NCI-H1930 (cell line): ENCODE results near the gene PDRG1.
"Not testable (repeated sequence)": the region's sequence is repeated elsewhere in the genome, so short reads cannot be mapped to it uniquely, and the experiment has no call there.

Experiments used
- DNase-seq, 2 experiments: peaks; one replicate each; lab custom pipeline; 2025; lab: John Stamatoyannopoulos, UW

The PDRG1 gene

GRCh38 chr20:31966991-31967655 lies 15.3 kb upstream of the PDRG1 start:
- no peak for DNase-seq

GRCh38 chr20:31963889-31964288 lies 12.0 kb upstream of the PDRG1 start:
- no peak for DNase-seq

- no peak for DNase-seq
These were observed 10.9 kb upstream of the PDRG1 start for GRCh38 chr20:31962761-31963160.

GRCh38 chr20:31956556-31957526 lies 5.0 kb upstream of the PDRG1 start:
- DNase-seq, result no peak

GRCh38 chr20:31954500-31954899 lies 2.7 kb upstream of the PDRG1 start:
- no peak for DNase-seq

GRCh38 chr20:31953556-31954148 lies 1.8 kb upstream of the PDRG1 start:
- DNase-seq, result no peak

GRCh38 chr20:31951203-31951529 lies 680 bp downstream of the PDRG1 start:
- no peak for DNase-seq

GRCh38 chr20:31949877-31950646 lies 1.8 kb downstream of the PDRG1 start:
- DNase-seq, result no peak

GRCh38 chr20:31948008-31948407 lies 3.8 kb downstream of the PDRG1 start:
- no peak for DNase-seq

- no peak for DNase-seq
These were observed 6.1 kb downstream of the PDRG1 start for GRCh38 chr20:31945785-31946184.

- no peak for DNase-seq
These were observed 6.5 kb downstream of the PDRG1 start for GRCh38 chr20:31945319-31945718.

GRCh38 chr20:31943052-31943471 lies 8.8 kb downstream of the PDRG1 start:
- no peak for DNase-seq

GRCh38 chr20:31939661-31940060 lies 12.2 kb downstream of the PDRG1 start:
- DNase-seq, result no peak

GRCh38 chr20:31937820-31938219 lies 14.0 kb downstream of the PDRG1 start:
- no peak for DNase-seq

GRCh38 chr20:31936420-31936819 lies 15.4 kb downstream of the PDRG1 start:
- DNase-seq, result no peak

- DNase-seq, result no peak
These were observed 16.7 kb downstream of the PDRG1 start for GRCh38 chr20:31934968-31935764.

GRCh38 chr20:31934491-31934890 lies 17.4 kb downstream of the PDRG1 start:
- DNase-seq, result no peak

- DNase-seq, result no peak
These were observed 18.1 kb downstream of the PDRG1 start for GRCh38 chr20:31933698-31934097.

- no peak for DNase-seq
These were observed 21.1 kb downstream of the PDRG1 start for GRCh38 chr20:31930779-31931178.

GRCh38 chr20:31929631-31930030 lies 22.2 kb downstream of the PDRG1 start:
- DNase-seq, result not testable (repeated sequence)

- DNase-seq, result no peak
These were observed 24.2 kb downstream of the PDRG1 start for GRCh38 chr20:31927627-31928159.
